ENCODE measurements around the gene CR2. TPM values are rescaled to one million over a fixed set of nuclear protein-coding genes. Genes with fewer than 3 reads are reported as not detected.
"Not testable (repeated sequence)": the region's sequence is repeated elsewhere in the genome, so short reads cannot be mapped to it uniquely, and the experiment has no call there.

Gene CR2
- polyA plus RNA-seq, 1 donor (not counting 4 experiments of a cell fraction or from before 2014, with no cell fraction given), result not detected

- Histone ChIP-seq H4K20me1 (ENCODE audit: control insufficient read depth, extremely low read depth, insufficient read depth, low read length) (no peaks in the 10 kb centered on the region), H3K79me2 (ENCODE audit: control insufficient read depth, insufficient read depth, low read length) (no peaks in the 10 kb centered on the region), H3K9me3 (ENCODE audit: control insufficient read depth, low read depth, low read length) (no peaks in the 10 kb centered on the region), H3K27me3 (ENCODE audit: control insufficient read depth, extremely low read depth, insufficient read depth, low read length) (peaks cover 53% of the 10 kb centered on the region), H3K9me1 (ENCODE audit: control insufficient read depth, extremely low read depth, insufficient read depth, low read length) (no peaks in the 10 kb centered on the region), H3K4me1 (ENCODE audit: control insufficient read depth, extremely low read depth, insufficient read depth, low read length) (no peaks in the 10 kb centered on the region), H3K4me3 (ENCODE audit: control insufficient read depth in 2 of 3, extremely low read depth in 1 of 3, insufficient read depth in 2 of 3, low read depth in 1 of 3, low read length in 3 of 3) (no peak overlapping the region), H3K4me2 (ENCODE audit: control insufficient read depth, extremely low read depth, insufficient read depth, low read depth, low read length) (no peak overlapping the region), H3K27ac (ENCODE audit: control insufficient read depth, insufficient read depth, low read length) (no peak overlapping the region), H3K9ac (ENCODE audit: control insufficient read depth, extremely low read depth, insufficient read depth, low read length) (no peak overlapping the region), H2AFZ (ENCODE audit: control insufficient read depth, low read length) (no peak overlapping the region), H3K36me3 (ENCODE audit: control insufficient read depth in 2 of 2, extremely low read depth in 1 of 2, insufficient read depth in 2 of 2, low read length in 2 of 2) (no peaks in the 10 kb centered on the region)
- dilution Hi-C loops (cut with MboI; ENCODE audit: extremely low pct_ligation_motif_present, low sequenced_read_pairs), result no loop called here
- FAIRE-seq (no peak), DNase-seq (ENCODE audit: low read depth, low spot score) (no peak)
- TF ChIP-seq, protein P1, sequence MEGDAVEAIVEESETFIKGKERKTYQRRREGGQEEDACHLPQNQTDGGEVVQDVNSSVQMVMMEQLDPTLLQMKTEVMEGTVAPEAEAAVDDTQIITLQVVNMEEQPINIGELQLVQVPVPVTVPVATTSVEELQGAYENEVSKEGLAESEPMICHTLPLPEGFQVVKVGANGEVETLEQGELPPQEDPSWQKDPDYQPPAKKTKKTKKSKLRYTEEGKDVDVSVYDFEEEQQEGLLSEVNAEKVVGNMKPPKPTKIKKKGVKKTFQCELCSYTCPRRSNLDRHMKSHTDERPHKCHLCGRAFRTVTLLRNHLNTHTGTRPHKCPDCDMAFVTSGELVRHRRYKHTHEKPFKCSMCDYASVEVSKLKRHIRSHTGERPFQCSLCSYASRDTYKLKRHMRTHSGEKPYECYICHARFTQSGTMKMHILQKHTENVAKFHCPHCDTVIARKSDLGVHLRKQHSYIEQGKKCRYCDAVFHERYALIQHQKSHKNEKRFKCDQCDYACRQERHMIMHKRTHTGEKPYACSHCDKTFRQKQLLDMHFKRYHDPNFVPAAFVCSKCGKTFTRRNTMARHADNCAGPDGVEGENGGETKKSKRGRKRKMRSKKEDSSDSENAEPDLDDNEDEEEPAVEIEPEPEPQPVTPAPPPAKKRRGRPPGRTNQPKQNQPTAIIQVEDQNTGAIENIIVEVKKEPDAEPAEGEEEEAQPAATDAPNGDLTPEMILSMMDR (optimal IDR thresholded peaks at IDR 0.05 in 1 of 3, IDR thresholded peaks at IDR 0.05 in 1 of 3, conservative IDR thresholded peaks at IDR 0.05 in 1 of 3; ENCODE audit: extremely low read depth in 1 of 3, insufficient read depth in 2 of 3, low read length in 3 of 3), result no peak
- no peak for TF ChIP-seq EZH2 (IDR thresholded peaks at IDR 0.05; ENCODE audit: low read length)
These were observed 40.0 kb downstream of the CR2 start for GRCh38 chr1:207494171-207494570.

- FAIRE-seq; H3K4me2 ChIP-seq (ENCODE audit: control insufficient read depth, extremely low read depth, insufficient read depth, low read depth, low read length); H3K4me3 ChIP-seq (ENCODE audit: control insufficient read depth in 2 of 3, extremely low read depth in 1 of 3, insufficient read depth in 2 of 3, low read depth in 1 of 3, low read length in 3 of 3); DNase-seq (ENCODE audit: low read depth, low spot score); H3K27ac ChIP-seq (ENCODE audit: control insufficient read depth, insufficient read depth, low read length); H3K9ac ChIP-seq (ENCODE audit: control insufficient read depth, extremely low read depth, insufficient read depth, low read length); H4K20me1 ChIP-seq (ENCODE audit: control insufficient read depth, extremely low read depth, insufficient read depth, low read length); H3K4me1 ChIP-seq (ENCODE audit: control insufficient read depth, extremely low read depth, insufficient read depth, low read length); H3K79me2 ChIP-seq (ENCODE audit: control insufficient read depth, insufficient read depth, low read length); dilution Hi-C loops (cut with MboI; ENCODE audit: extremely low pct_ligation_motif_present, low sequenced_read_pairs); H3K9me1 ChIP-seq (ENCODE audit: control insufficient read depth, extremely low read depth, insufficient read depth, low read length); H3K9me3 ChIP-seq (ENCODE audit: control insufficient read depth, low read depth, low read length); H3K36me3 ChIP-seq (ENCODE audit: control insufficient read depth in 2 of 2, extremely low read depth in 1 of 2, insufficient read depth in 2 of 2, low read length in 2 of 2); H2AFZ ChIP-seq (ENCODE audit: control insufficient read depth, low read length): not testable (repeated sequence)
- peaks cover 54% of the 10 kb centered on the region for H3K27me3 ChIP-seq (ENCODE audit: control insufficient read depth, extremely low read depth, insufficient read depth, low read length)
These were observed 41.2 kb downstream of the CR2 start for GRCh38 chr1:207495281-207495680.

Measured in keratinocyte (primary cell).